K562 (cell line): Measurements from ENCODE around the gene PFDN2.

Source experiments
- EZH2 ChIP-seq: IDR thresholded peaks from 2 replicates; pipeline ENCODE4 v1.6.1; 2012; ENCODE audit warnings: low read depth, mild to moderate bottlenecking, inconsistent platforms, low read length, borderline replicate concordance
- GATAD2B ChIP-seq: fragments of 450-650 bp; IDR thresholded peaks from 2 replicates; pipeline ENCODE4 v1.6.1; 2017; ENCODE audit warnings: mild to moderate bottlenecking, borderline replicate concordance
- JUNB ChIP-seq: fragments of 450-650 bp; formaldehyde crosslinking; conservative IDR thresholded peaks from 2 replicates; pipeline ENCODE4 v1.4.0; 2020; ENCODE audit warnings: mild to moderate bottlenecking
- KLF13 ChIP-seq: fragments of 450-650 bp; IDR thresholded peaks from 2 replicates; pipeline ENCODE4 v1.6.1; 2016; ENCODE audit warnings: missing genetic modification characterization, low read depth, mild to moderate bottlenecking, missing compliant biosample characterization, moderate library complexity, borderline replicate concordance
- MXI1 ChIP-seq: IDR thresholded peaks from 2 replicates; pipeline ENCODE4 v1.6.1; 2011; ENCODE audit warnings: low read depth, mild to moderate bottlenecking, improper control_type of control experiment, low read length
- RAD21 ChIP-seq, 2 experiments: fragments of 250-450 bp in 1 of 2; fragments of 450-650 bp in 1 of 2; sonication (Bioruptor Pico) in 1 of 2; formaldehyde crosslinking in 1 of 2; IDR thresholded peaks in 1 of 2; conservative IDR thresholded peaks in 1 of 2; 2 replicates each; pipeline versions ENCODE4 v1.4.0 to v1.8.0; 2020 to 2022; ENCODE audit warnings: mild to moderate bottlenecking in 2 of 2, moderate library complexity in 1 of 2
- ZFP30 ChIP-seq: fragments of 250-450 bp; sonication (Bioruptor Pico); IDR thresholded peaks from 2 replicates; pipeline ENCODE4 v1.8.0; 2022; ENCODE audit warnings: moderate library complexity, mild to moderate bottlenecking, inconsistent platforms, borderline replicate concordance
- ZNF143 ChIP-seq: sonication (generic); formaldehyde crosslinking; IDR thresholded peaks from 2 replicates; pipeline ENCODE4 v1.9.0; 2022; ENCODE audit warnings: mild to moderate bottlenecking, missing genetic modification reagents
- ZNF707 ChIP-seq: fragments of 250-450 bp; sonication (Bioruptor Pico); conservative IDR thresholded peaks from 2 replicates; pipeline ENCODE4 v1.8.0; 2022; ENCODE audit warnings: inconsistent platforms, mild to moderate bottlenecking, moderate library complexity
- TF ChIP-seq, protein P1 (sequence below), 3 experiments: IDR thresholded peaks in 2 of 3; conservative IDR thresholded peaks in 1 of 3; 2 replicates each; pipeline ENCODE4 v1.5.1; 2011 to 2012; ENCODE audit warnings: low read length in 3 of 3, mild to moderate bottlenecking in 3 of 3, control low read depth in 2 of 3, improper control_type of control experiment in 1 of 3, inconsistent platforms in 1 of 3, low read depth in 1 of 3, mixed read lengths in 1 of 3, moderate library complexity in 1 of 3; ENCODE audit not compliant: insufficient read depth in 2 of 3
- TF ChIP-seq, protein P2 (sequence below): sonication (generic); formaldehyde crosslinking; IDR thresholded peaks from 2 replicates; pipeline ENCODE4 v1.8.1; 2022; ENCODE audit warnings: missing genetic modification reagents

DNA sequence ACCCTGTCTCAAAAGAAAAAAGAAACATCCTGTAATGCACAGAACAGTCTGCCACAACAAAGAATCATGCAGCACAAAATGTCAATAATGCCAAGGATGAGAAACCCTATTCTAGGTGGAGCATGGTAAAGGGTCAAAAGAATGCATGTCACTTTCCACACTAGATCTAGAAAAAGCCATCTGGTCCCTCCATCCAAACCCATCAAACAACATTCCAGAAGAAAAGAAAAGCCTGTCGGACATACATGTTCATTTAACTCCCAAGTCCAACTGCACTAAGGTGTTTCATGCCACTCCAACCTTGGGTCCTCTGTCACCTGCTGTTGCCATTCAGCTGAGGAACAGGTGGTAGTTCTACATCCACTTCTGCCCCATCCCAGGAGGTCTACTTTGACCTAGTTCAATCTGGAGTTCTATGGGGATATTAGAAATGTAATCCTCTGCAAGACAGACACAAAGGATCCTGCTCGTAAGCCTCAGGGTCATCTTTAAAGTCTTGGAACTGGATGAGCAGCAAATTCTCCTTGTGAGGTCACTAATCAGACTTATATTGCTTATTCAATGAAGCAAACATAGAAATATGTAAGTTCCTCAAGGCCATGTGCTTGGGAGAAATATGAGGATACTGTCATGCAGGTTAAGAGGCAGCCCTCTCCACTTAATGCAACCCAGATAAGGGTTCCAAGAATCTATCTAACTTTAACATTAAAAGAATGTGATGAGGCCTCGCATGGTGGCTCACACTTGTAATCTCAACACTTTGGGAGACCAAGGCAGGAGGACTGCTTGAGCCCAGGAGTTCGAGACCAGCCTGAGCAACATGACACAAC lies 11.0 kb upstream of the PFDN2 start:
- TF ChIP-seq ZNF707 (CRISPR knock-in tag) (no peak), KLF13 (no peak), EZH2 (no peak), ZFP30 (CRISPR knock-in tag) (no peak), RAD21 (CRISPR knock-in tag; conservative IDR thresholded peaks at IDR 0.05 in 1 of 2, IDR thresholded peaks at IDR 0.05 in 1 of 2) (no peak), GATAD2B (no peak), MXI1 (no peak), JUNB (CRISPR knock-in tag) (no peak), ZNF143 (CRISPR knock-in tag) (no peak)
- TF ChIP-seq, protein P1, sequence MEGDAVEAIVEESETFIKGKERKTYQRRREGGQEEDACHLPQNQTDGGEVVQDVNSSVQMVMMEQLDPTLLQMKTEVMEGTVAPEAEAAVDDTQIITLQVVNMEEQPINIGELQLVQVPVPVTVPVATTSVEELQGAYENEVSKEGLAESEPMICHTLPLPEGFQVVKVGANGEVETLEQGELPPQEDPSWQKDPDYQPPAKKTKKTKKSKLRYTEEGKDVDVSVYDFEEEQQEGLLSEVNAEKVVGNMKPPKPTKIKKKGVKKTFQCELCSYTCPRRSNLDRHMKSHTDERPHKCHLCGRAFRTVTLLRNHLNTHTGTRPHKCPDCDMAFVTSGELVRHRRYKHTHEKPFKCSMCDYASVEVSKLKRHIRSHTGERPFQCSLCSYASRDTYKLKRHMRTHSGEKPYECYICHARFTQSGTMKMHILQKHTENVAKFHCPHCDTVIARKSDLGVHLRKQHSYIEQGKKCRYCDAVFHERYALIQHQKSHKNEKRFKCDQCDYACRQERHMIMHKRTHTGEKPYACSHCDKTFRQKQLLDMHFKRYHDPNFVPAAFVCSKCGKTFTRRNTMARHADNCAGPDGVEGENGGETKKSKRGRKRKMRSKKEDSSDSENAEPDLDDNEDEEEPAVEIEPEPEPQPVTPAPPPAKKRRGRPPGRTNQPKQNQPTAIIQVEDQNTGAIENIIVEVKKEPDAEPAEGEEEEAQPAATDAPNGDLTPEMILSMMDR (IDR thresholded peaks at IDR 0.05 in 2 of 3, conservative IDR thresholded peaks at IDR 0.05 in 1 of 3; ENCODE audit: insufficient read depth in 2 of 3, low read depth in 1 of 3, low read length in 3 of 3) = no peak
- TF ChIP-seq, protein P2, sequence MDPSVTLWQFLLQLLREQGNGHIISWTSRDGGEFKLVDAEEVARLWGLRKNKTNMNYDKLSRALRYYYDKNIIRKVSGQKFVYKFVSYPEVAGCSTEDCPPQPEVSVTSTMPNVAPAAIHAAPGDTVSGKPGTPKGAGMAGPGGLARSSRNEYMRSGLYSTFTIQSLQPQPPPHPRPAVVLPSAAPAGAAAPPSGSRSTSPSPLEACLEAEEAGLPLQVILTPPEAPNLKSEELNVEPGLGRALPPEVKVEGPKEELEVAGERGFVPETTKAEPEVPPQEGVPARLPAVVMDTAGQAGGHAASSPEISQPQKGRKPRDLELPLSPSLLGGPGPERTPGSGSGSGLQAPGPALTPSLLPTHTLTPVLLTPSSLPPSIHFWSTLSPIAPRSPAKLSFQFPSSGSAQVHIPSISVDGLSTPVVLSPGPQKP (CRISPR knock-in tag) = no peak
